Stomach (tissue), 9 donors: ENCODE data around the gene PPP1R3G. TPM values are rescaled to one million over a fixed set of nuclear protein-coding genes. Genes with fewer than 3 reads are reported as not detected.

Experiments used
- DNase-seq, 2 donors: peaks; one replicate each; pipeline versions ENCODE4 v3.0.0 to v3.0.0-alpha.2; 2013 to 2019
- H3K27ac ChIP-seq, 5 donors: fragments of 200-600 bp in 4 of 5; sonication (generic) in 4 of 5; one replicate each; pipeline ENCODE4 v1.5.1; 2013 to 2019; ENCODE audit warnings: mild to moderate bottlenecking in 1 of 5, moderate library complexity in 1 of 5
- H3K27me3 ChIP-seq, 3 donors: fragments of 200-600 bp; sonication (generic); one replicate each; pipeline ENCODE4 v1.5.1; 2017 to 2019; ENCODE audit warnings: mixed run types in 1 of 3
- H3K36me3 ChIP-seq, 4 donors: fragments of 200-600 bp; sonication (generic); 1 replicate in 3 of 4; 2 replicates in 1 of 4; pipeline ENCODE4 v1.5.1; 2016 to 2019
- H3K4me1 ChIP-seq, 4 donors: fragments of 200-600 bp; sonication (generic); one replicate each; pipeline ENCODE4 v1.5.1; 2016 to 2019
- H3K4me3 ChIP-seq, 4 donors: fragments of 200-600 bp; sonication (generic) in 3 of 4; one replicate each; pipeline ENCODE4 v1.5.1; 2016 to 2019; ENCODE audit warnings: mild to moderate bottlenecking in 1 of 4
- H3K9me3 ChIP-seq, 4 donors: fragments of 200-600 bp; sonication (generic); one replicate each; pipeline ENCODE4 v1.5.1; 2016 to 2019
- CTCF ChIP-seq, 7 experiments: fragments of 450-650 bp in 4 of 7; fragments of 200-600 bp in 3 of 7; sonication (generic) in 3 of 7; IDR thresholded peaks; one replicate each; pipeline ENCODE4 v1.5.1; 2016 to 2019; ENCODE audit warnings: antibody characterized with exemption in 7 of 7, control low read depth in 2 of 7, mild to moderate bottlenecking in 1 of 7
- EP300 ChIP-seq: sonication (generic); formaldehyde crosslinking; IDR thresholded peaks from one replicate; pipeline ENCODE4 v1.6.1; 2017; ENCODE audit warnings: antibody characterized with exemption
- POLR2A ChIP-seq, 4 donors: fragments of 450-650 bp; IDR thresholded peaks; one replicate each; pipeline ENCODE4 v1.6.1; 2016; ENCODE audit warnings: antibody characterized with exemption in 4 of 4, control low read depth in 2 of 4, mild to moderate bottlenecking in 1 of 4, moderate library complexity in 1 of 4
- POLR2AphosphoS5 ChIP-seq, 3 donors: sonication (generic); formaldehyde crosslinking; IDR thresholded peaks; one replicate each; pipeline ENCODE4 v1.6.1; 2016; ENCODE audit warnings: antibody characterized with exemption in 3 of 3
- WGBS, 5 donors: extraction: QIAGEN DNeasy Blood & Tissue Kit in 3 of 5; methylation state at CpG; one replicate each; pipeline versions ENCODE4 v1.1.5 to v1.1.7; 2013 to 2018; 5-methylcytosine and 5-hydroxymethylcytosine counted together
- intact Hi-C: fragments of 100-400 bp; cut with DNase I; formaldehyde crosslinking; loops from one replicate; pipeline ENCODE4 v1.15.1; 2023; ENCODE audit warnings: low total_unique reads
- polyA plus RNA-seq, 3 donors: library from polyadenylated mRNA; stranded (reverse); fragments of 200-250 nt; gene quantifications; one replicate each; pipeline ENCODE4 v1.2.3, GENCODE V29; 2013
- total RNA-seq, 5 donors: library from RNA; depleted of rRNA; stranded (reverse); fragments of >200 nt; gene quantifications; one replicate each; pipeline versions ENCODE4 v1.1.0 to v1.2.3, GENCODE V29; 2014 to 2016
- donor health status: healthy with polysubstance abuse.
- donor health status: Bipolar disorder and iron deficiency.
- donor health status: healthy.

PPP1R3G gene
- total and polyA plus RNA-seq, 8 donors, result 0.12 to 1.3 (median 0.61) TPM; not detected in 2

GRCh38 chr6:5090603-5091002 lies 5.5 kb downstream of the PPP1R3G start:
- Histone ChIP-seq H3K4me1 (peaks cover 9 to 14% (median 11%) of the 10 kb centered on the region in 4 donors), H3K9me3 (no peaks in the 10 kb centered on the region), H3K36me3 (no peaks in the 10 kb centered on the region), H3K4me3 (no peak overlapping the region), H3K27ac (no peak overlapping the region), H3K27me3 (peaks cover 0 to 31% (median 15%) of the 10 kb centered on the region in 3 donors)
- no peak for DNase-seq
- intact Hi-C loops, result no loop called here
- 75 to 84% (median 78%) methylated on average over 7 of the region's 7 CpGs for WGBS, 5 donors
- TF ChIP-seq POLR2AphosphoS5 (IDR thresholded peaks at IDR 0.05), result no peak
- no peak for TF ChIP-seq EP300
- no peak for TF ChIP-seq CTCF (IDR thresholded peaks at IDR 0.05)
- no peak for TF ChIP-seq POLR2A (IDR thresholded peaks at IDR 0.05)

- Histone ChIP-seq H3K27me3 (peaks cover 0 to 23% (median 6%) of the 10 kb centered on the region in 3 donors), H3K36me3 (no peaks in the 10 kb centered on the region), H3K9me3 (no peaks in the 10 kb centered on the region), H3K4me3 (no peak overlapping the region), H3K27ac (no peak overlapping the region), H3K4me1 (peaks cover 2 to 5% (median 2%) of the 10 kb centered on the region in 4 donors)
- 80 to 88% (median 88%) methylated on average over 10 of the region's 10 CpGs for WGBS, 5 donors
- intact Hi-C loops, result no loop called here
- no peak for DNase-seq
- no peak for TF ChIP-seq POLR2A (IDR thresholded peaks at IDR 0.05)
- no peak for TF ChIP-seq EP300
- TF ChIP-seq POLR2AphosphoS5 (IDR thresholded peaks at IDR 0.05), result no peak
- no peak for TF ChIP-seq CTCF (IDR thresholded peaks at IDR 0.05)
Measured at GRCh38 chr6:5091210-5092069, 6.3 kb downstream of the PPP1R3G start.

- Histone ChIP-seq H3K27me3 (peaks cover 0 to 7% (median 0%) of the 10 kb centered on the region in 3 donors), H3K4me1 (no peaks in the 10 kb centered on the region), H3K4me3 (no peak overlapping the region), H3K36me3 (no peaks in the 10 kb centered on the region), H3K9me3 (no peaks in the 10 kb centered on the region), H3K27ac (no peak overlapping the region)
- 82 to 89% (median 85%) methylated on average over 7 of the region's 7 CpGs for WGBS, 5 donors
- intact Hi-C loops, result no loop called here
- no peak for DNase-seq
- TF ChIP-seq EP300 (no peak), CTCF (IDR thresholded peaks at IDR 0.05) (no peak), POLR2AphosphoS5 (IDR thresholded peaks at IDR 0.05) (no peak), POLR2A (IDR thresholded peaks at IDR 0.05) (no peak)
Measured at GRCh38 chr6:5093231-5094015, 8.3 kb downstream of the PPP1R3G start.

- intact Hi-C loops, result no loop called here
- Histone ChIP-seq H3K9me3 (no peaks in the 10 kb centered on the region), H3K27me3 (peaks cover 0 to 7% (median 0%) of the 10 kb centered on the region in 3 donors), H3K27ac (no peak overlapping the region), H3K36me3 (no peaks in the 10 kb centered on the region), H3K4me3 (no peak overlapping the region), H3K4me1 (no peaks in the 10 kb centered on the region)
- no peak for TF ChIP-seq CTCF (IDR thresholded peaks at IDR 0.05)
- peak in 1 of 3 donors; percentile 30 for TF ChIP-seq POLR2AphosphoS5 (IDR thresholded peaks at IDR 0.05)
- WGBS, 5 donors, result 54 to 79% (median 73%) methylated on average over 3 of the region's 3 CpGs
- peak in 1 of 2 donors; percentile 26 for DNase-seq
Measured at GRCh38 chr6:5094327-5094726, 9.2 kb downstream of the PPP1R3G start.
